Ascending aorta (tissue), 2 donors: Measurements from ENCODE around the gene TTC22. TPM values are rescaled to one million over a fixed set of nuclear protein-coding genes. Genes with fewer than 3 reads are reported as not detected.

ENCODE experiments used
- DNase-seq, 2 donors: peaks; one replicate each; pipeline ENCODE4 v3.0.0-alpha.2; 2019; ENCODE audit warnings: low spot score in 2 of 2
- H3K27ac ChIP-seq, 2 donors: fragments of 200-600 bp; sonication (generic); one replicate each; pipeline ENCODE4 v1.5.1; 2016 to 2017; ENCODE audit warnings: mild to moderate bottlenecking in 1 of 2
- H3K27me3 ChIP-seq: fragments of 200-600 bp; sonication (generic); one replicate; pipeline ENCODE4 v1.5.1; 2017
- H3K36me3 ChIP-seq, 2 donors: fragments of 200-600 bp; sonication (generic); one replicate each; pipeline ENCODE4 v1.5.1; 2016
- H3K4me1 ChIP-seq, 2 donors: fragments of 200-600 bp; sonication (generic); one replicate each; pipeline ENCODE4 v1.5.1; 2016 to 2017; ENCODE audit warnings: mild to moderate bottlenecking in 1 of 2
- H3K4me3 ChIP-seq, 2 donors: fragments of 200-600 bp; sonication (generic); one replicate each; pipeline ENCODE4 v1.5.1; 2016 to 2017; ENCODE audit warnings: mild to moderate bottlenecking in 1 of 2
- H3K9me3 ChIP-seq, 2 donors: fragments of 200-600 bp; sonication (generic); one replicate each; pipeline ENCODE4 v1.5.1; 2016
- intact Hi-C: fragments of 100-400 bp; cut with DNase I; formaldehyde crosslinking; loops from one replicate; pipeline ENCODE4 v1.15.1; 2023
- total RNA-seq: library from RNA; depleted of rRNA; stranded (reverse); fragments of >200 nt; gene quantifications from one replicate; pipeline ENCODE4 v1.1.0, GENCODE V29; 2016
- TF ChIP-seq, protein P1 (sequence below), 3 experiments: fragments of 200-600 bp in 2 of 3; fragments of 450-650 bp in 1 of 3; sonication (generic) in 2 of 3; IDR thresholded peaks; one replicate each; pipeline ENCODE4 v1.5.1; 2016 to 2019; ENCODE audit warnings: antibody characterized with exemption in 3 of 3, mild to moderate bottlenecking in 1 of 3, moderate library complexity in 1 of 3

TTC22 gene
- total RNA-seq, 1 donor from 2014 or later = not detected

DNA sequence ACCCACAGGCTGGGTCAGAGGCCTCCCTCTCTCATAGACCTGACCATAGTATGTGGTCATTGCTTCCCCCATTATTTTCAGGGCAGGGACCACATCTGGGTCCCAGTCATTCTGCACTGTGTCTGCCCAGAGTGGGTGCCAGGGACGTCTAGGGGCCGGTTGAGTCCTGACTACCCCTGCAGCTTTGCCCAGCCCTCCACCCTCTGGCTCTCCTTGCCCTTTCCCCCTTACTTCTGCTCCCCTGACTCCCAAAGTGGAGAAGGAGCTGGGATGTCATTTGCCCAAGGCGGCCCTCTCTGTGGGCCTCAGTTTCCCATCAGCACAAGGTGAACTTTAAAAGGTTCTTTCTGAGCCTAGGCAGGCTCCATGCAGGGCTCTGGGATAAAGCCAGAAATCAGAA lies 4.3 kb upstream of the TTC22 start:
- no peak overlapping the region for H3K27ac ChIP-seq
- no peaks in the 10 kb centered on the region for H3K36me3 ChIP-seq
- peaks cover 5% of the 10 kb centered on the region for H3K27me3 ChIP-seq
- no peak overlapping the region for H3K4me3 ChIP-seq
- no peaks in the 10 kb centered on the region for H3K9me3 ChIP-seq
- intact Hi-C loops = no loop called here
- peak in 1 of 2 donors; percentile 54 for DNase-seq
- TF ChIP-seq, protein P1, sequence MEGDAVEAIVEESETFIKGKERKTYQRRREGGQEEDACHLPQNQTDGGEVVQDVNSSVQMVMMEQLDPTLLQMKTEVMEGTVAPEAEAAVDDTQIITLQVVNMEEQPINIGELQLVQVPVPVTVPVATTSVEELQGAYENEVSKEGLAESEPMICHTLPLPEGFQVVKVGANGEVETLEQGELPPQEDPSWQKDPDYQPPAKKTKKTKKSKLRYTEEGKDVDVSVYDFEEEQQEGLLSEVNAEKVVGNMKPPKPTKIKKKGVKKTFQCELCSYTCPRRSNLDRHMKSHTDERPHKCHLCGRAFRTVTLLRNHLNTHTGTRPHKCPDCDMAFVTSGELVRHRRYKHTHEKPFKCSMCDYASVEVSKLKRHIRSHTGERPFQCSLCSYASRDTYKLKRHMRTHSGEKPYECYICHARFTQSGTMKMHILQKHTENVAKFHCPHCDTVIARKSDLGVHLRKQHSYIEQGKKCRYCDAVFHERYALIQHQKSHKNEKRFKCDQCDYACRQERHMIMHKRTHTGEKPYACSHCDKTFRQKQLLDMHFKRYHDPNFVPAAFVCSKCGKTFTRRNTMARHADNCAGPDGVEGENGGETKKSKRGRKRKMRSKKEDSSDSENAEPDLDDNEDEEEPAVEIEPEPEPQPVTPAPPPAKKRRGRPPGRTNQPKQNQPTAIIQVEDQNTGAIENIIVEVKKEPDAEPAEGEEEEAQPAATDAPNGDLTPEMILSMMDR (IDR thresholded peaks at IDR 0.05) = no peak
- peaks cover 6% of the 10 kb centered on the region in 2 donors for H3K4me1 ChIP-seq

GRCh38 chr1:54804471-54805132 lies 3.5 kb upstream of the TTC22 start:
- DNase-seq = peak in 1 of 2 donors; percentile 21
- TF ChIP-seq, protein P1 (IDR thresholded peaks at IDR 0.05) = no peak
- H3K27me3 ChIP-seq = peaks cover 5% of the 10 kb centered on the region

GRCh38 chr1:54803761-54804470 lies 2.8 kb upstream of the TTC22 start:
- peak; percentile 22 to 77 for DNase-seq
- H3K4me1 ChIP-seq = peaks cover 6% of the 10 kb centered on the region in 2 donors
- no peaks in the 10 kb centered on the region for H3K36me3 ChIP-seq
- TF ChIP-seq, protein P1 (IDR thresholded peaks at IDR 0.05) = no peak
- H3K27ac ChIP-seq = no peak overlapping the region
- H3K27me3 ChIP-seq = peaks cover 5% of the 10 kb centered on the region
- intact Hi-C loops = no loop called here
- no peak overlapping the region for H3K4me3 ChIP-seq
- no peaks in the 10 kb centered on the region for H3K9me3 ChIP-seq

More at GRCh38 chr1:54804471-54805132, 3.5 kb upstream of the TTC22 start:
- Histone ChIP-seq H3K9me3 (no peaks in the 10 kb centered on the region), H3K27ac (peak overlapping the region in 1 of 2 donors; percentile 8), H3K4me1 (peaks cover 6% of the 10 kb centered on the region in 2 donors), H3K36me3 (no peaks in the 10 kb centered on the region), H3K4me3 (no peak overlapping the region)
- intact Hi-C loops = no loop called here

DNA sequence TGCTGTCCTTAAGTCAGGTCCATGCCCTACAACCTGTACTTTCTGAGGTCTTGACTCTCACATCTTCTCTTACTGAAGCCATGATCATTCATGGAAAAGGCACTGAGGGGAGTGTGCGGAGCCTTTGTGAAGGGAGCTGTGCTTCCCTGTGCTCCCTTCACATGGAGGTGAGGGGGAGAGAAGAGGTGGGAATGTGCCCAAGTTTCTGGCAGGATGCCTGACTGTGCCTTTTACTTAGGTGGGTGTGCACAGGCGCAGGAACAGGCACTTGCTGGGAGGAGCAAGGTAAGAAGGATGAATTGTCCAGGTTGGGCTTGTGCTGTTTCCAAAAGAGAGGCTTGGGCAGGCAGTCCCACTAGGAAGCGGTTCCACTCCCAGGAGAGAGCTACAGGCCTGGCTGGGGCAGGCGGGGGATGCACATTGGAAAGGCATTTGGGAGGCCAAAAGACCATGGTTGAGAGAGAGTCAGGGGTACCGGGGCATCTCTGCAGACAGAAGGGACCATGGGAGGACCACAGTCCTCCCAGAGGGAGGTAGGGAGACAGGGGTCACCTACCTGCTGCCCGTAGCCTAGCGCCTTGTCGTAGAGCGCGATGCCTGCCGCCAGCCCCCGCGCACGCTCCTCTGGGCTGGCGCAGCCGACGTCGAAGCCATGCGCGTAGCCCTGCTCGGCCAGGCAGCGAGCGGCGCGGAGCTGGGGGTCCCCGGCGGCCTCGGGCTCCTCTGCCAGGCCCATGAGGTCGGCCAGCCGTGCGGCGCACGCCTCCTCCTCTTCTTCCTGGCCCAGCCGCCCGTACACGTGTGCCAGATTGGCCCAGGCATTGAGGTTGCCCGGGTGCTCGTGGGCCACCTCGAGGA lies 853 bp downstream of the TTC22 start:
- no peak overlapping the region for H3K27ac ChIP-seq
- H3K4me1 ChIP-seq = peaks cover 6% of the 10 kb centered on the region in 2 donors
- H3K36me3 ChIP-seq = no peaks in the 10 kb centered on the region
- H3K4me3 ChIP-seq = peak overlapping the region; percentile 18 to 64
- DNase-seq = no peak
- intact Hi-C loops = no loop called here
- TF ChIP-seq, protein P1 (IDR thresholded peaks at IDR 0.05) = no peak
- no peaks in the 10 kb centered on the region for H3K9me3 ChIP-seq
- H3K27me3 ChIP-seq = peaks cover 5% of the 10 kb centered on the region

GRCh38 chr1:54798769-54799641 lies 2.1 kb downstream of the TTC22 start:
- Histone ChIP-seq H3K9me3 (no peaks in the 10 kb centered on the region), H3K4me3 (no peak overlapping the region), H3K27ac (no peak overlapping the region), H3K27me3 (peaks cover 5% of the 10 kb centered on the region), H3K36me3 (no peaks in the 10 kb centered on the region), H3K4me1 (peaks cover 2 to 3% of the 10 kb centered on the region in 2 donors)
- TF ChIP-seq, protein P1 (IDR thresholded peaks at IDR 0.05) = no peak
- DNase-seq = no peak
- intact Hi-C loops = no loop called here
